HT1080 (cell line): ENCODE measurements around the gene MORN3. TPM values are rescaled to one million over a fixed set of nuclear protein-coding genes. Genes with fewer than 3 reads are reported as not detected.
"Not testable (repeated sequence)": the region's sequence is repeated elsewhere in the genome, so short reads cannot be mapped to it uniquely, and the experiment has no call there.

Source experiments
- DNase-seq: peaks from one replicate; pipeline ENCODE4 v3.0.0-alpha.2; 2015; ENCODE audit warnings: low read depth
- total RNA-seq: library from RNA; depleted of rRNA; stranded (reverse); fragments of >200 nt; shearing (Covaris generic); gene quantifications from 2 replicates; pipeline ENCODE4 v1.2.3, GENCODE V29; 2014

MORN3 gene
- total RNA-seq, 1 experiment from 2014 or later = 0.08 TPM

DNA sequence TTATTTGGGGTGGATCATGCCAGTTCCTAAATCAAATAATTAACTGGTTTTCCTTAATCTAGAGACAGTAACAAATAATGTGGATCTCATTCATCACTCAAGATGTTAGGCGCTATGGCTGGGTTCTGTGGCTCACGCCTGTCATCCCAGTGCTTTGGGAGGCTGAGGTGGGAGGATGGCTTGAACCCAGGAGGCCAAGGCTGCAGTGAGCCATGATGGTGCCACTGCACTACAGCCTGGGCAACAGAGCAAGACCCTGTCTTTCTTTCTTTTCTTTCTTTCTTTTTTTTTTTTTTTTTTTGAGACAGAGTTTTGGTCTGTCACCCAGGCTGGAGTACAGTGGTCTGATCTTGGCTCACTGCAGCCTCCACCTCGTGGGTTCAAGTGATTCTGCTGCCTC lies 23.3 kb upstream of the MORN3 start:
- DNase-seq = not testable (repeated sequence)

DNA sequence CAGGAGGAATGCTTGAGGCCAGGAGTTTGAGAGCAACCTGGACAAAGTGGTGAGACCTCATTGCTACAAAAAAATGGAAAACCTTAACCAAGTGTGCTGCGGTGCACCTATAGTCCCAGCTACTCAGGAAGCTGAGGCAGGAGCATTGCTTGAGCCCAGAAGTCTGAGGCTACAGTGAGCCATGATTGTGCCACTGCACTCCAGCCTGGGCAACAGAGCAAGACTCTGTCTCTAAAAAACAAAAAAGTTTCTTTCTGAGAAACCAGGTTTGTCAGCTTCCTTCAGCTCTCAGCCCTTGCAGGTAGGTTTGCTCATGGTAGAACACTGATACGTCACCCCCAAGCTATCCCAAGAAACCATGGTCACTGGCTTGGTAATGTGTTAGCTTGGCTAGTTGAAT lies 20.0 kb upstream of the MORN3 start:
- DNase-seq = no peak

DNA sequence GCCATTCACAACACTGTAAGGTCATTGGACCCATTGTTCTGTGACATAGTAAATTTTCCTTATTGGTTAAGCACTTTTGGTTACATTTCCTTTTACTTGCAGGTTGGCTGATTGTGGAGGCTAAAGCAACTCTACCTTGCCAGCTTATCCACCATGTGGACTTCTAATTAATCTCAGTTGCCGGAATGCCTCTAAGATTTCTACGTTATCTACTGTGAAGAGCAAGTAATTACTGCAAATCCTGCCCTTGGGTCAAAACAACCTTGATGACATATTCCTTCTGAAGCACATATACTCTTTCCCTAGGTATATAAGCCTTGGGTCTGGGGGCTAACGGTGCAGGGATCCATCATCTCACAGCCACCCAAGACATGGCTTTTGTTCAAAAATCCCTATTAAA lies 19.5 kb upstream of the MORN3 start:
- DNase-seq = no peak

DNA sequence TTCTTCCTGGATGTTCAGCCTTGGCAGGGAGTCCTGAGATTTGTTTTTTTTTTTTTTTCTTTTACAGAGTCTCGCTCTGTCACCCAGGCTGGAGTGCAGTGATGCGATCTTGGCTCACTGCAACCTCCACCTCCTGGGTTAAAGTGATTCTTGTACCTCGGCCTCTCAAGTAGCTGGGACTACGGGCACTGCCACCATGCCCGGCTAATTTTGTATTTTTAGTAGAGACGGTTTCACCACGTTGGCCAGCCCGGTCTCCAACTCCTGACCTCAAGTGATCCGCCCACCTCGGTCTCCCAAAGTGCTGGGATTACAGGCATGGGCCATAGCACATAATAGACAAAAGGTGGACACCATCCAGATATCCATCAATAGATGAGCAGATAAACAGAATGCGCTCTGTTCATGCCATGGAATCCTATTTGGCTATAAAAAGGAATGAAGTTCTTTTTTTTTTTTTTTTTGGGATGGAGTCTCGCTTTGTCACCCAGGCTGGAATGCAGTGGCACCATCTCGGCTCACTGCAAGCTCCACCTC lies 10.3 kb upstream of the MORN3 start:
- not testable (repeated sequence) for DNase-seq

DNA sequence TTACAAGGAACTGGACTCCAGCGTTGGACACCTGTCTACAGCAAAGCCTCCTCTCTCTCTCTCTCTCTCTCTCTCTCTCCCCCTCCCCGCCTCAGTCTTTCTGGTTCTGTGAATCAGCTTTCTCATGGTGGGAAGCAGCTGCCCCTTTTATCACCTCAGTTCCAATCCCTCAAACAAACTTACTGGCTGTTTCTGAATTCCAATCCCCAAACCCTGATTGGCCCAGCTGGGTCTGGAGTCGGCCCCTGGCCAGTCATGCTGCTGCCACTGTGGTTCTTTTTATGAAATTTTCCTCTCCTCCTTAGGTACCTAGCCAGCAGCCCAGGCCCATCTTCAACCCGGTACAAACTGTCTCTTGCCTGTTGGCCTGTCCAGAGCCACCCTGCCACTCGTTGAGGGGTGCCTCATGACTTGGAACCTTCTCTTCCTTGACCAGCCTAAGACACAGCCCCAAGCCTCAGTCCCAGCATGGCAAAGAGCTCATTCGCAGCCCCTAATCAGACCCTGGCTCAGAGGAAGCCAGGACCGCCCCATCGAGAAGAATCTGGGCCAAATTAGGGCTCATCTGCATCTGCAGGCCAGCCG lies 9.4 kb upstream of the MORN3 start:
- DNase-seq = no peak

DNA sequence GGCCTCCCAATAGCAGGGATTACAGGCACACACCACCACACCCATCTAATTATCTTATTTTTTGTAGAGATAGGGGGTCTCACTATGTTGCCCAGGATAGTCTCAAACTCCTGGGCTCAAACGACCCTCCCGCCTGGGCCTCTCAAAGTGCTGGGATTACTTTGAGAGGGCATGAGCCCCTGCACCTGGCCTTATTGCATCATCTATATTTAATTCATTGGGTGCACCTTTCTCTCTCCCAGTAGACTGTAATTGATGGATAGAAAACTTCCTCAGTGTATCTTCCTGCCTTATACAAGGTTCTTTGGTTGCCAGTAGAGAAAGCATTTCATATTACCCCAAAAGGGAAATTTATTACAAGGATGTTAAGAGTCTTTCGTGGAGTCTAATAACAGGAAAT lies 8.9 kb upstream of the MORN3 start:
- no peak for DNase-seq

DNA sequence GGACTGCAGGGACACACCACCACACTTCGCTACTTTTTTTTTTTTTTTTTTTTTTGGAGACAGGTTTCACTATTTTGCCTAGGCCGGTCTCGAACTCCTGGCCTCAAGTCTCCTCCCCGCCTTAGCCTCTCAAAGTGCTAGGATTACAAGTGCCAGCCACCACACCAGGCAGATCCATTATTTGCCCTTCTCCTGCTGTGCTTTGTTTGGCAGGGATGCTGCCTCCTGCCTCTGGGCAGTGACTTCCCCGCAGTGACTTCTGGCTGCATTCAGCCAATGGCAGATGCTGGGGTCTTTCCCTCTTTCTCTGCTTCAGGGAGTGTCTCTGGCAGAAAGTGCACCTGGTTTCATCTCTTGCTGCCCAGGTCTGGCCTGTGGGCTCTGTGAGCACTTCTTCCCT lies 6.7 kb upstream of the MORN3 start:
- DNase-seq = no peak

DNA sequence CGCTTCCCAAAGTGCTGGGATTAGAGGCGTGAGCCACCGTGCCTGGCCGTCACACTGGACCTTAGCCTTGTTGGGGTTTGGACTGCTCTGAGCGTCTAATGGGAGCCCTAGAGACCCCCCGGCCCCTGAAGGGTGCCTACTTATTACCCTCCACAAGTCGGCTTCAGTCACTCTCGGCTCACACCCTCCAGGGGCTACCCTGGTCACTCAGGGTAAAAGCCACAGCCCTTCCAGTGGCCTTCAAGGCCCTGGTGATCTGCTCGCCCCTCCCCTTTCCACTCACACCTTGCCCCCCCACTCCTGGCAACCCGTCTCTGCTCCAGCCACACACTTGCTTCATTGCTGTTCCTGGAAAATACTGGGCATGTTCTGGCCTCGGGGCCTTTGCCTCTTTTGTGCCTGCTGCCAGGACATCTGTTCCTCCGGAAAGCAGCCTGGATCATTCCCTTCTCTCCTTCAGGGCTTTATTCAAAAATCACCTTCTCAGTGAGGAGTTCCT lies 3.6 kb upstream of the MORN3 start:
- no peak for DNase-seq

DNA sequence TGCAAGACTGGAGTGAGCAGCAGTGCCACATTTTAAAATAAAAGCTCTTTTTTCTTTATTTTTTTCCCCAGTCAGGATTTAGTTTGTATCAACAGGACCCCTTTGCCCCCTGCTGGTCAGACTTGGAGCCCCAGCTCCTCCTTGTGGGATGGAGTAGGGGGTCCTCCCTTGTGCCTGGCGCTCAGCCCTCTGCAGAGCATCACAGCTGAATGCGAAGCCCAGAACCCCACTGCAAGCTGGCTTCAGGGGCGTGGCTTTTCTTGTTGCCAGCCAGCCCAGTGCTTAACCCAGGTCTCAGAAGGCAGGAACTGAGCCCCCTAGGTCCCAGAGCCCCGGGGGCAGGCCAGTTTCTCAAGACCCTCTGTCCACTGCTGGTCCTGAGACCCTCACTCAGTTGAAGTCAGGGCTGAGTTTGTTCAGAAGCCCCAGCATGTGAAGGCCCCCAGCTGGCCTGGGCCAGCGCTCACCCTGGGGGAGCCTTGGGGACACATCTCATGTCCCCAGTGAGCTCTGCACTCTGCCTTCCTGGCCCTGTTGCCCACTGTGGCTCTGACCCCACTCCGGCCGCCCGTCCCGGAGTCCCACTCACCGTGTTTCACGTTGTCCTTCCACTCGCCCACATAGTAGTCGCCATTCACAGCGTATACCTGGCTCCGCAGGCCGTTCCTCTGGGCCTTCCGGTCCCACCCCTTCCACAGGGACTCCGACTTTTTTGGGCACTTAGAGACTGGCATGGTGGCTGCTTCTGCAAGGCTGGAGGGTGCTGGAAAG lies 519 bp downstream of the MORN3 start:
- no peak for DNase-seq

DNA sequence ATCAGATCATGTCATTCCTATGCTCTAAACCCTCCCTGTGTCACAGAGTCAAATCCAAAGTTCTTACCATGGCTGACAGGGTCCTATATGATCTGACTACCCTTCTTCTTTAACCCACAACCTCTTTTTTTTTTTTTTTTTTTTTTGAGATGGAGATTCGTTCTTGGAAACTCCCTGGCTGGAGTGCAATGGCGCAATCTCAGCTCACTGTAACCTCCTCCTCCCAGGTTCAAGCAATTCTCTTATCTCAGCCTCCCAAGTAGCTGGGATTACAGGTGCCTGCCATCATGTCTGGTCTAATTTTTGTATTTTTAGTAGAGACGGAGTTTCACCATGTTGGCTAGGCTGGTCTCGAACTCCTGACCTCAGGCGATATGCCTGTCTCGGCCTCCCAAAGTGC lies 2.6 kb downstream of the MORN3 start:
- DNase-seq = not testable (repeated sequence)

DNA sequence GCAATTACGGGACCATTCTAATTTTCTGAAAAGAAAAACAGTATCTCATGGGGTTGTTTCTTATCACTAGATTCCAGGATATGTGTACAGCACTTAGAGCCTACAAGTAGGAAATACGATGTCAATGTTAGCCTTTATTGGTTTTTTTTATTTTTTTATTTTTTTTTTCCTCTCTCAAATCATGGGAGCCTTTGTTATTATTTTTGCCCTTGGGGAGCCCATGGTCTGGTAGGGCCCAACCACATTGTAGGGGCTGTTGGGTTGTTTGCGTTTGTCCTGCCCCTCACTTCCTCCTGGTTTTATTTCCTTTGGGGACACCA lies 5.9 kb downstream of the MORN3 start:
- no peak for DNase-seq

DNA sequence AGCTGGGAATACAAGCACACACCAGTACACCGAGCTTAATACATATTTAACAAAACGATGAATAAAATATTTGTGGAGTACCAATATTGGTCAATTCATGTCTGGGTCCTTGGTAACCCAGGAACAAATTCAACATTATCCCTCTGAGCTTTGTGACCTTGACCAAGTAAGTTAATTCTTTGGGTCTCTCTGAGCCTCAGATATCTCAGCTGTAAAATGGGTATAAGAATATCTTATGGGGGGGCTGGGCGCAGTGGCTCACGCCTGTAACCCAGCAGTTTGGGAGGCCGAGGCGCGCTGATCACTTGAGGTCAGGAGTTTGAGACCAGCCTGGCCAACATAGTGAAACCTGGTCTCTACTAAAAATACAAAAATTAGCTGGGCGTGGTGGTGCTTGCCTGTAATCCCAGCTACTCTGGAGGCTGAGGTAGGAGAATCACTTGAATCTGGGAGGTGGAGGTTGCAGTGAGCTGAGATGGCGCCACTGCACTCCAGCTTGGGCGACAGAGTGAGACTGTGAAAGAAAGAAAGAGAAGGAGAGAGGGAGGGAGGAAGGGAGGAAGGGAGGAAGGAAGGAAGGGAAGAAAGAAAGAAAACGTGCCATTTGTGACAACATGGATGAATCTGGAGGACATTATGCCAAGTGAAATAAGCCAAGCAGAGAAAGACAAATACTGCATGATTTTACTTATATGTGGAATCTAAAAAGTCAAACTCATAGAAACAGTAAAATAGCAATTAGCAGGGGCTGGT lies 7.9 kb downstream of the MORN3 start:
- DNase-seq = not testable (repeated sequence)

DNA sequence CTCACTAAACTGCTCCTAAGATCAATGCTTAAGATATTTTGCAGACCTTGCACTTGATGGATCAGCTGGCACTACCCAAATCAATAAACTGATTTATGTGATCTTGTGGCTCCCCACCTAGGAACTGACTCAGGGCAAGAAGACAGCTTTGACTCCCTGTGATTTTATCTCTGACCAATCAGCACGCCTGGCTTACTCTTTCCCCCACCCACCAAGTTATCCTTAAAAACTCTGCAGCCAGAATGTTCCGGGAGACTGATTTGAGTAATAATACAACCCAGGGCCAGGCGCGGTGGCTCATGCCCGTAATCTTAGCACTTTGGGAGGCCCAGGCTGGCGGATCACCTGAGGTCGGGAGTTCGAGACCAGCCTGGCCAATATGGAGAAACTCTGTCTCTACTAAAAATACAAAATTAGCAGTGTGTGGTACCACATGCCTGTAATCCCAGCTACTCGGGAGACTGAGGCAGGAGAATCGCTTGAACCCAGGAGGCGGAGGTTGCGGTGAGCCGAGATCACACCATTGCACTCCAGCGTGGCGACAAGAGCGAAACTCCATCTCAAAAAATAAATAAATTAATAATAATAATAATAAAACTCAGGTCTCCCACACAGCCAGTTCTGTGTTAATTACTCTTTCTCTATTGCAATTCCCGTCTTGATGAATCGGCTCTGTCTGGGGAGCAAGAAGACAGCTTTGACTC lies 12.0 kb downstream of the MORN3 start:
- DNase-seq = no peak

DNA sequence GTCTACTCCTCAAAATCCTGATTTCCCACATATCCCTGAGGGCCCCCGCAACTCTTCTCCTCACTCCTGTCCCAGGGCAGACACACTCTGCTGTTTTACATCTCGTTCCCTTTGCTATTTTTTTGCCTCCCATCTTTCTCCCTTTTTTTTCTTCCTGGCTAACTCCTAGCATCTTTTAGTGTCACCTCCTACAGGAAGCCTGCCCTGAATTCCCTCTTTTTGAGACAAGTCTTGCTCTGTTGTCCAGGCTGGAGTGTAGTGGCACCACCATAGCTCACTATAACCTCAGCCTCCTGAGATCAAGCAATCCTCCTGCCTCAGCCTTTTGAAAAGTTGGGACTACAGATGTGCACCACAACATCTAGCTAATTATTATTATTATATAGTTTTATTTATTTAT lies 13.3 kb downstream of the MORN3 start:
- no peak for DNase-seq

DNA sequence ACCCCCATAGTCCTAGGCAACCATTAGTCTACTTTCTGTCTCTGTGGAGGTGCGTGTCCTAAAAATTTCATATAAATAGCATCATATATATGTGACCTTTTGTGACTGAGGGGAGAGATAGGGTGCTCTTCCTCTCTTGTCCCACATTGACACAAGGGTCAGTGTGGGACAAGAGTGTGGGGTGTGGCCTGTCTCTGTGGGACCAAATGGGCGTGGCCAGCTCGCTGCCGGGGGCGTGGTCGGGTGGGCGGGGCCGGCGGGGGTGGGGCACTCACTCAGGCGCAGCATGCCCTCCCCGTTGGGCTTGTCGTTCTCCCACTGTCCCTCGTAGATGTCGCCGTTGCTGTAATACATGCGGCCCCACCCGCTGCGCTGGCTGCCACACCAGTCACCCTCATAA lies 15.5 kb downstream of the MORN3 start:
- DNase-seq = no peak

DNA sequence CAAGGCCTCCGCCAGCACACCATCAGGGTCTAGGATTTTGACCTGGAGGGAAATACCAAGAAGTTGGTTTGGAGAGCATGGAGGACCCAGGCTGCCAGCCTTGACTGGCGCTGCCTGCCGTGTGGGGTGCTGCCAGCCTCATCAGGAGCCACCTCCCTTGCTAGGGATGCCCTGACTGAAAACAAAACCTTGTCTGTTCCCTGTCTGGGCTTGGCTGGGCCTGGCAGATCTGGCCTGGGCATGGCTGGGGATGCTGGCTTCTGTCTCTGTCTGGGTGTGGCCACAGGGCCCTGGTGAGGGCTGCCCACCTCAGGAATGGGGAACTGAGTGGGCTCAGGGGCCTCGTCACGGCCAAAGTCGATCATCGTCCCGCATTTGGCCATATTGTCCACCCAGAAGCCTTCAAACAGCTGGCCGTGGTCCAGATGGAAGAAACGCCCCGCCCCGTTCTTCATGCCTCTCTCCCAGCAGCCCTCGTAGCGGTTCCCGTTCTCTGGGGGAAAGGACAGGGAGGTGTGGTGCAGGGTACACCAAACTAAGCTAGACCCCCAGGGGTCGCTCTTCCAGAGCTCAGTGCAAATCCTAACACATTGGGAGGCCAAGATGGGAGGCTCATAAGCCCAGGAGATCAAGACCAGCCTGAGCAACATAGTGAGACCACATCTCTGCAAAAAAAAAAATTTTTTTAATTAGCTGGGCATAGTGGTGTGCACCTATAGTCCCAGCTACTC lies 16.5 kb downstream of the MORN3 start:
- DNase-seq = no peak

DNA sequence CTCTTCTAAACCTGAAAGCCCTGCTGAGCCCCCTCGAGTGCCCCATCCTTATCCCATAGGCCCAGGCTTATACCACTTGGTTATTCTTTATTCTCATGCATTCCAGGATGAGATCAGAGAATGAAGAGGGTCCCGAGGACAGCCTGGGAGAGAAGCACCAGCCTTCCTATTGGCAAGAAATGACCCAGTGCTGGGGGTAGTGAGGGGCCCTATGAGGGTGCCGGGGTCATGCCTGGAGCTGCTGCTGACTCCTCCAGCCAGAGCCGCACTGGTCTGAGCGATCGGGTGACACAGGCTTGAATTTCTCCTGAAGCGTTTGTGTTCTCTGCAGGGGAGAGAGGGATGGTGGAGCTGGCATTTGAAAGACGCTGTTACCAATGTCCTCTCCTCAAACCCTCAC lies 18.1 kb downstream of the MORN3 start:
- DNase-seq = no peak

DNA sequence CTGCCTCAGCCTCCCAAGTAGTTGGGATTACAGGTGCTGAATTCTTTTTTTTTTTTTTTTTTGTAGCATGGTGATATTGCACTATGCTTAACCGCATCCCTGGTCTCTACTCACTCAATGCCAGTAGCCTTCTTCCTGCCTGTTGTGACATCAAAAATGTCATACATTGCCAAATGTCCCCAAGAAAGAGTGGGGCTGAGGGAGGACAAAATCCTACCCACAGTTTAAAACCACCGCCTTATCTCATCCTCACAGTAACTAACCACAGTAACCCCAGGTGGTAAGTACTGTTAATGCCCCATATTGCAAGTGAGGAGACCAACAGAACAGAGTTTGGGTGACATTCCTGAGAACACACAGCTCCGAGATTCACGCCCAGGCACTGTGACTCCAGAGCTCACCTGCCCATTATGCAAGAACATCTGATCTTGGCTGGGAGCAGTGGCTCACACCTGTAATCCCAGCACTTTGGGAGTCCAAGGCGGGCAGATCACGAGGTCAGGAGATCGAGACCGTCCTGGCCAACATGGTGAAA lies 19.6 kb downstream of the MORN3 start:
- no peak for DNase-seq

DNA sequence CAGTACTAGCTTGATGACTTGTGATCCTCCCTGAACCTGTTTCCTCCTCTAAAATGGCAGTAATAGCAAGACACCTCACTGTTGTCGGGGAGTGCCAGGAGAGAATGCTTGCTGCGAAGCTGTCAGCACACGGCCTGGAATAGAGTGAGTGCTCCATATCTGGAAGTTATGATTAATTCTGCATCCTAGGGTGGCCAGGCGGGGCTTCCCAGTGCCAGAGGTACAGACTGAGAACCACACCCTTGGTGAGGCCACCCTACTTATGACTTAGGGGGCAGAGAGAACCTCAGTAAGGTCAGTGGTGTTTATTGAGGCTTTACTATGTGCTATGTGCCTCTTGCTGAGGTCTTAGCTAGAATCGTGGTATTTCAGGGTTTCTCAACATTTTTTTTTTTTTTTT lies 20.1 kb downstream of the MORN3 start:
- DNase-seq = no peak

DNA sequence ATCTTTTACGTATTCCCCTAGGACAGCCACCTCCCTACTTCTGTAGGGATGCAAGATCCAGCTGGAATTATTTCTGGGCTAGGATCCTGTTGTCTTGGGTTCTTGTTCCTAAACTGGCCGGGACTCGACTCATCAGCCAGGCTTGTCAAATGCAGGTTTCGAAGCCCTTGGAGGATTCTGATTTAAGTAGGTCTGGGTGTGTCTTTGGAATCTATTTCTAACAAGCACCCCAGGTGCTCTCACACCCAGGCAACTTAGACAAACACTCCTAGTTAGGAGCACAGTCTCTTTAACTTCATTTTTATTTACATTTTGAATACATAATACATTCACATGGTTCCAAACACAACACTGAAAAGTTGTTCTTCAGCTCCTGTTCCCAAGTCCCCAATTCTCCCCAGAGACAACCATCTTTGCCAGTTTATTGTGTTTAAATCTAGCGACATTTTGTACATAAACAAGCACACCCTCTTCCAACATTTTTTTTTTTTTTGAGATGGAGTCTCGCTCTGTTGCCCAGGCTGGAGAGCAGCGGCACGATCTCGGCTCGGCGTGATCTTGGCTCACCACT lies 20.9 kb downstream of the MORN3 start:
- no peak for DNase-seq

DNA sequence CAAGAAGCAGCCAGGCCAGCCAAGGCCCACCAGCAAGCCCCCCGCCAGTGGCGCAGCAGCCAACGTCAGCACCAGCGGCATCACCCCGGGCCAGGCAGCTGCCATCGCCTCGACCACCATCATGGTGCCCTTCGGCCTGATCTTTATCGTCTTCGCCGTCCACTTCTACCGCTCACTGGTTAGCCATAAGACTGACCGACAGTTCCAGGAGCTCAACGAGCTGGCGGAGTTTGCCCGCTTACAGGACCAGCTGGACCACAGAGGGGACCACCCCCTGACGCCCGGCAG lies 28.2 kb downstream of the MORN3 start:
- no peak for DNase-seq
